HepG2 (cell line): ENCODE data around the gene ABCC3. TPM values are rescaled to one million over a fixed set of nuclear protein-coding genes. Genes with fewer than 3 reads are reported as not detected.

ENCODE experiments used
- ATRX ChIP-seq: sonication (generic); formaldehyde crosslinking; IDR thresholded peaks from 2 replicates; pipeline ENCODE4 v1.4.0; 2020; ENCODE audit warnings: missing genetic modification reagents, borderline replicate concordance
- CBX1 ChIP-seq: IDR thresholded peaks from one replicate; pipeline ENCODE4 v1.6.1; 2016; ENCODE audit warnings: antibody characterized with exemption, low read depth
- GZF1 ChIP-seq: sonication (generic); formaldehyde crosslinking; IDR thresholded peaks from 2 replicates; pipeline ENCODE4 v1.5.1; 2020; ENCODE audit warnings: mild to moderate bottlenecking, missing genetic modification reagents
- HDAC1 ChIP-seq: sonication (generic); formaldehyde crosslinking; IDR thresholded peaks from 2 replicates; pipeline ENCODE4 v1.5.1; 2020; ENCODE audit warnings: mild to moderate bottlenecking, missing genetic modification reagents
- NCOA2 ChIP-seq: sonication (generic); formaldehyde crosslinking; IDR thresholded peaks from 2 replicates; pipeline ENCODE4 v1.8.0; 2022; ENCODE audit warnings: inconsistent platforms
- NR2F1 ChIP-seq, 2 experiments: fragments of 450-650 bp in 1 of 2; formaldehyde crosslinking in 1 of 2; IDR thresholded peaks; 2 replicates each; pipeline versions ENCODE4 v1.5.0 to v1.6.1; 2016 to 2020; ENCODE audit warnings: mild to moderate bottlenecking in 1 of 2, missing compliant biosample characterization in 1 of 2, missing genetic modification reagents in 1 of 2, moderate library complexity in 1 of 2
- PRMT3 ChIP-seq: sonication (generic); formaldehyde crosslinking; IDR thresholded peaks from 2 replicates; pipeline ENCODE4 v1.8.1; 2022; ENCODE audit warnings: low read depth, mild to moderate bottlenecking, moderate library complexity, missing genetic modification reagents, borderline replicate concordance
- RNF2 ChIP-seq: fragments of 450-650 bp; conservative IDR thresholded peaks from 2 replicates; pipeline ENCODE4 v1.6.1; 2016; ENCODE audit warnings: low read depth
- SP1 ChIP-seq, 2 experiments: fragments of 450-650 bp in 1 of 2; sonication (generic) in 1 of 2; formaldehyde crosslinking in 1 of 2; IDR thresholded peaks; 2 replicates each; pipeline versions ENCODE4 v1.4.0 to v1.6.1; 2016 to 2020; ENCODE audit warnings: missing genetic modification reagents in 1 of 2
- SRSF4 ChIP-seq: fragments of 200-400 bp; formaldehyde crosslinking; IDR thresholded peaks from one replicate; pipeline ENCODE4 v1.6.1; 2018; ENCODE audit warnings: mild to moderate bottlenecking, low read depth, low read length, moderate library complexity; ENCODE audit not compliant: poor library complexity, severe bottlenecking
- TEAD3 ChIP-seq: optimal IDR thresholded peaks from 2 replicates; pipeline ENCODE3; 2016; ENCODE audit warnings: borderline replicate concordance
- ZEB1 ChIP-seq: IDR thresholded peaks from 2 replicates; pipeline ENCODE4 v1.6.1; 2012; ENCODE audit warnings: mild to moderate bottlenecking, low read depth, inconsistent platforms; ENCODE audit not compliant: insufficient replicate concordance
- ZFX ChIP-seq: sonication (generic); formaldehyde crosslinking; IDR thresholded peaks from 2 replicates; pipeline ENCODE4 v1.4.0; 2020; ENCODE audit warnings: mild to moderate bottlenecking, low read depth, missing genetic modification reagents, moderate library complexity
- ZNF225 ChIP-seq: sonication (generic); formaldehyde crosslinking; IDR thresholded peaks from 2 replicates; pipeline ENCODE4 v1.4.0; 2020; ENCODE audit warnings: mild to moderate bottlenecking, missing genetic modification reagents
- ZNF253 ChIP-seq: sonication (generic); formaldehyde crosslinking; IDR thresholded peaks from 2 replicates; pipeline ENCODE4 v1.8.0; 2022; ENCODE audit warnings: mild to moderate bottlenecking, missing genetic modification reagents, borderline replicate concordance
- ZNF841 ChIP-seq: sonication (generic); formaldehyde crosslinking; IDR thresholded peaks from 2 replicates; pipeline ENCODE4 v1.8.1; 2023; ENCODE audit warnings: missing genetic modification reagents, borderline replicate concordance
- polyA plus RNA-seq, 8 experiments: library from polyadenylated mRNA; depleted of rRNA in 3 of 8; stranded (reverse) in 7 of 8; unstranded in 1 of 8; fragments of >200 nt; fragmentation: Illumina TruSeq in 4 of 8; extraction: Trizol in 4 of 8; gene quantifications; 2 replicates each; pipeline versions ENCODE4 v1.2.1 to v1.2.3, GENCODE V29; 2011 to 2016; ENCODE audit warnings: low read depth in 4 of 8, missing spikeins in 1 of 8, mixed read lengths in 1 of 8; ENCODE audit not compliant: insufficient read depth in 1 of 8
- total RNA-seq, 5 experiments: library from RNA; depleted of rRNA; stranded (reverse); fragments of >200 nt; fragmentation: Illumina TruSeq; extraction: Trizol; gene quantifications; 2 replicates each; pipeline ENCODE4 v1.2.3, GENCODE V29; 2016; ENCODE audit warnings: low read depth in 1 of 5
- TF ChIP-seq, protein P1 (sequence below): sonication (generic); formaldehyde crosslinking; IDR thresholded peaks from 2 replicates; pipeline ENCODE4 v1.4.0; 2020; ENCODE audit warnings: missing genetic modification reagents
- TF ChIP-seq, protein P2 (sequence below): sonication (generic); formaldehyde crosslinking; IDR thresholded peaks from 2 replicates; pipeline ENCODE4 v1.8.1; 2023; ENCODE audit warnings: missing genetic modification reagents, mild to moderate bottlenecking, borderline replicate concordance
- TF ChIP-seq, protein P3 (sequence below): sonication (generic); formaldehyde crosslinking; IDR thresholded peaks from 2 replicates; pipeline ENCODE4 v1.5.0; 2020; ENCODE audit warnings: missing genetic modification reagents
- TF ChIP-seq, protein P4 (sequence below): sonication (generic); formaldehyde crosslinking; conservative IDR thresholded peaks from 2 replicates; pipeline ENCODE4 v1.4.0; 2020; ENCODE audit warnings: missing genetic modification reagents
- TF ChIP-seq, protein P5 (sequence below): sonication (generic); formaldehyde crosslinking; IDR thresholded peaks from 2 replicates; pipeline ENCODE4 v1.8.1; 2023; ENCODE audit warnings: mild to moderate bottlenecking, missing genetic modification reagents
- TF ChIP-seq, protein P6 (sequence below), 2 experiments: sonication (generic) in 1 of 2; formaldehyde crosslinking in 1 of 2; IDR thresholded peaks; 2 replicates each; pipeline versions ENCODE4 v1.4.0 to v1.6.1; 2018 to 2020; ENCODE audit warnings: missing genetic modification reagents in 2 of 2, borderline replicate concordance in 1 of 2, low read depth in 1 of 2, mild to moderate bottlenecking in 1 of 2, missing biosample characterization in 1 of 2

ABCC3 gene
- total and polyA plus RNA-seq, 2 of the 13 experiments (the other 11 are each of a cell fraction or from before 2014, with no cell fraction given): 25.2 to 50.7 TPM

DNA sequence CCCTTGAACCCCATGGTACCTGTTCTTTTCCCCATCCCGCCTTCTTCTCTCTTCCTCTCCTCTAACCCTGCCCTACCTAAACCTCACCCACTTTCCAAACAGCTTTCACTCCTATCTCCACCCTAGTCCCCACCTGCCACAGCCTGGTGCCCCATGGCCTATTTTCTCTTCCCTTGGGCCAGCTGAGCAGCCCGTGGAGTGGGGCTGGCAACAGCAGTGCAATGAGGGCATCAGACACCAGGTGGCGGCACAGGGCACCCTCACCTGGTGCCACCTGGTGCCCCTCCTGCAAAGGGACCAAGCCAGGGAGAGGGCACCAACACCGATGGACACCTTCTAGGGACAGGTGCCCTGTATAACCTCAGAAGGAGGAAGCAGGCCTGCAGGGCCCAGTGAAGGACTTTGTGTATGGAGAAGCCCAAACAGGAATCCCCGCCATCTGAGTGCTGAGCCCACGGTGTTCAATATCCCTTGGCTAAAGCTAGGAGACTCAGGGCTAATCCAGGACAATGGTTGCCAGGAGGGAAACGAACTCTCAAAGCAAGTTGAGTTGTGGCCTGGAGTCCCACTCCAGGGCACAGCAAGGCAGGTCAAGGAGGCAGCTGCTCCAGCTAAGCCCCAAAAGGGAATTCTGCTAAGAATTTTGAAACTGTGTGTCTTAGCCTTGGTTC, 4.0 kb upstream of the ABCC3 start (continued):
- no peak for TF ChIP-seq NR2F1 (CRISPR knock-in tag; IDR thresholded peaks at IDR 0.05)
- no peak for TF ChIP-seq SRSF4
- TF ChIP-seq, protein P1, sequence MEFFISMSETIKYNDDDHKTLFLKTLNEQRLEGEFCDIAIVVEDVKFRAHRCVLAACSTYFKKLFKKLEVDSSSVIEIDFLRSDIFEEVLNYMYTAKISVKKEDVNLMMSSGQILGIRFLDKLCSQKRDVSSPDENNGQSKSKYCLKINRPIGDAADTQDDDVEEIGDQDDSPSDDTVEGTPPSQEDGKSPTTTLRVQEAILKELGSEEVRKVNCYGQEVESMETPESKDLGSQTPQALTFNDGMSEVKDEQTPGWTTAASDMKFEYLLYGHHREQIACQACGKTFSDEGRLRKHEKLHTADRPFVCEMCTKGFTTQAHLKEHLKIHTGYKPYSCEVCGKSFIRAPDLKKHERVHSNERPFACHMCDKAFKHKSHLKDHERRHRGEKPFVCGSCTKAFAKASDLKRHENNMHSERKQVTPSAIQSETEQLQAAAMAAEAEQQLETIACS (CRISPR knock-in tag): no peak
- TF ChIP-seq NCOA2 (CRISPR knock-in tag): 0 out of 2 replicates have a peak, but pooled peaks have one; percentile 43
- no peak for TF ChIP-seq ATRX (CRISPR knock-in tag)
- no peak for TF ChIP-seq GZF1 (CRISPR knock-in tag)
- TF ChIP-seq, protein P2, sequence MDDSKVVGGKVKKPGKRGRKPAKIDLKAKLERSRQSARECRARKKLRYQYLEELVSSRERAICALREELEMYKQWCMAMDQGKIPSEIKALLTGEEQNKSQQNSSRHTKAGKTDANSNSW (CRISPR knock-in tag): no peak
- no peak for TF ChIP-seq ZNF841
- TF ChIP-seq, protein P3, sequence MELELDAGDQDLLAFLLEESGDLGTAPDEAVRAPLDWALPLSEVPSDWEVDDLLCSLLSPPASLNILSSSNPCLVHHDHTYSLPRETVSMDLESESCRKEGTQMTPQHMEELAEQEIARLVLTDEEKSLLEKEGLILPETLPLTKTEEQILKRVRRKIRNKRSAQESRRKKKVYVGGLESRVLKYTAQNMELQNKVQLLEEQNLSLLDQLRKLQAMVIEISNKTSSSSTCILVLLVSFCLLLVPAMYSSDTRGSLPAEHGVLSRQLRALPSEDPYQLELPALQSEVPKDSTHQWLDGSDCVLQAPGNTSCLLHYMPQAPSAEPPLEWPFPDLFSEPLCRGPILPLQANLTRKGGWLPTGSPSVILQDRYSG: no peak
- TF ChIP-seq ZEB1: peak; percentile 90
- TF ChIP-seq, protein P4, sequence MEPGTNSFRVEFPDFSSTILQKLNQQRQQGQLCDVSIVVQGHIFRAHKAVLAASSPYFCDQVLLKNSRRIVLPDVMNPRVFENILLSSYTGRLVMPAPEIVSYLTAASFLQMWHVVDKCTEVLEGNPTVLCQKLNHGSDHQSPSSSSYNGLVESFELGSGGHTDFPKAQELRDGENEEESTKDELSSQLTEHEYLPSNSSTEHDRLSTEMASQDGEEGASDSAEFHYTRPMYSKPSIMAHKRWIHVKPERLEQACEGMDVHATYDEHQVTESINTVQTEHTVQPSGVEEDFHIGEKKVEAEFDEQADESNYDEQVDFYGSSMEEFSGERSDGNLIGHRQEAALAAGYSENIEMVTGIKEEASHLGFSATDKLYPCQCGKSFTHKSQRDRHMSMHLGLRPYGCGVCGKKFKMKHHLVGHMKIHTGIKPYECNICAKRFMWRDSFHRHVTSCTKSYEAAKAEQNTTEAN (CRISPR knock-in tag): no peak
- no peak for TF ChIP-seq SP1 (IDR thresholded peaks at IDR 0.05)
- TF ChIP-seq SP1 (CRISPR knock-in tag; IDR thresholded peaks at IDR 0.05): no peak
- TF ChIP-seq, protein P5, sequence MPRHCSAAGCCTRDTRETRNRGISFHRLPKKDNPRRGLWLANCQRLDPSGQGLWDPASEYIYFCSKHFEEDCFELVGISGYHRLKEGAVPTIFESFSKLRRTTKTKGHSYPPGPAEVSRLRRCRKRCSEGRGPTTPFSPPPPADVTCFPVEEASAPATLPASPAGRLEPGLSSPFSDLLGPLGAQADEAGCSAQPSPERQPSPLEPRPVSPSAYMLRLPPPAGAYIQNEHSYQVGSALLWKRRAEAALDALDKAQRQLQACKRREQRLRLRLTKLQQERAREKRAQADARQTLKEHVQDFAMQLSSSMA (CRISPR knock-in tag): 0 out of 2 replicates have a peak, but pooled peaks have one; percentile 76
- TF ChIP-seq ZNF253 (CRISPR knock-in tag): no peak
- TF ChIP-seq, protein P6, sequence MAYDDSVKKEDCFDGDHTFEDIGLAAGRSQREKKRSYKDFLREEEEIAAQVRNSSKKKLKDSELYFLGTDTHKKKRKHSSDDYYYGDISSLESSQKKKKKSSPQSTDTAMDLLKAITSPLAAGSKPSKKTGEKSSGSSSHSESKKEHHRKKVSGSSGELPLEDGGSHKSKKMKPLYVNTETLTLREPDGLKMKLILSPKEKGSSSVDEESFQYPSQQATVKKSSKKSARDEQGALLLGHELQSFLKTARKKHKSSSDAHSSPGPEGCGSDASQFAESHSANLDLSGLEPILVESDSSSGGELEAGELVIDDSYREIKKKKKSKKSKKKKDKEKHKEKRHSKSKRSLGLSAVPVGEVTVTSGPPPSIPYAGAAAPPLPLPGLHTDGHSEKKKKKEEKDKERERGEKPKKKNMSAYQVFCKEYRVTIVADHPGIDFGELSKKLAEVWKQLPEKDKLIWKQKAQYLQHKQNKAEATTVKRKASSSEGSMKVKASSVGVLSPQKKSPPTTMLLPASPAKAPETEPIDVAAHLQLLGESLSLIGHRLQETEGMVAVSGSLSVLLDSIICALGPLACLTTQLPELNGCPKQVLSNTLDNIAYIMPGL (CRISPR knock-in tag; IDR thresholded peaks at IDR 0.05; ENCODE audit: borderline replicate concordance in 1 of 2, low read depth in 1 of 2): peak; percentile 70 to 71; a peak in 3 of 4 replicates
- no peak for TF ChIP-seq CBX1
- TF ChIP-seq ZNF225 (CRISPR knock-in tag): no peak
- no peak for TF ChIP-seq HDAC1 (CRISPR knock-in tag)
- TF ChIP-seq ZFX (CRISPR knock-in tag): peak; percentile 31; the same call in 1 of the 2 replicates
- TF ChIP-seq TEAD3: peak; percentile 49
- TF ChIP-seq RNF2: no peak
- TF ChIP-seq PRMT3: no peak
